HG02981 (cell line): ENCODE data around the gene SAPCD2.
"Not testable (repeated sequence)": the region's sequence is repeated elsewhere in the genome, so short reads cannot be mapped to it uniquely, and the experiment has no call there.

ENCODE experiments used
- ATAC-seq: cut with Tn5 transposase; IDR thresholded peaks from one replicate; pipeline ENCODE4 v1.9.1; 2021; ENCODE audit warnings: mild to moderate bottlenecking, moderate library complexity; ENCODE audit not compliant: unreplicated experiment

Gene SAPCD2

DNA sequence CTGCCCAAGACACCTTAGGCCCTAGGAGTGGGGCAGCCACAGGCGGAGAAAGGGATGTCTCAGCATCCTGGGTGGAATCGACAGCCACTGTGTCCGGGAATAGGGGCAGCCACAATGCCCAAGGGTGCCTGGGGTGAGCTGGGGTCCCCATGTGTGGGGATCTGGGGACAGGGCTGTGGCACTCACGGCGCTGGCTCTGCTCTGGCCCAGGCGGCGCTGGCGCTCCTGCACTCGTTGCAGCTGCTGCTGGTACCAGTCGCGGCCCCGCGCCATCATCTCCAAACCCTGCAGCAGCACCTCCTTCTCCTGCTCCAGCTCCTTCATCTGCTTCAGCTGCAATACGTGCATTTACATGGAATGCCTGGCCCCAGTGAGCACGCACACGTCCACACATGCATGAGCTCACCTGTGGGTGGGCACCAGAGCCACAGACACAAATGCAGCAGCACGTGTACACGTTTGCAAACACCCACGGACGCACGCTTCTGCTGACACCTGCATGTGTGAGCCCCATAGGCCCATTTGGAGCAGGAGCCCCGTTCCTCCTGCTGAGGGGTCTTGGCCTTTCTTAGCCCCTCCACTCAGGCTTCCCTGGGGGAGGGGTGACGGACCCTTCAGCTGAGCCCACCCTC is 4.9 kb downstream of the SAPCD2 start:
- ATAC-seq = no peak

DNA sequence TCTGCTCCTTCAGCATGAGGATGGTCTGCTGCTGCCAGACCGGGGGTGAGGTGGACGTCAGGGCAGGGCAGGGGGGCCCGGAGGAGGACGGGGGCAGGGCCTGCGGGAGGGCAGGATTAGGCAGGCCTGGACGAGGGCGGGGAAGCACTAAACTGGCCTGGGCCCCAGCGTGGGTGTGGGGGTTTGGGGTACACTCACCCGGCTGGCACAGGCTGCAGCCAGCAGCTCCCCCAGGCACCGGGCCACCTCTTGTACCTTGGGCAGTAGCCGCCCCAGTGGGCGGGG is 5.5 kb downstream of the SAPCD2 start:
- ATAC-seq = no peak

DNA sequence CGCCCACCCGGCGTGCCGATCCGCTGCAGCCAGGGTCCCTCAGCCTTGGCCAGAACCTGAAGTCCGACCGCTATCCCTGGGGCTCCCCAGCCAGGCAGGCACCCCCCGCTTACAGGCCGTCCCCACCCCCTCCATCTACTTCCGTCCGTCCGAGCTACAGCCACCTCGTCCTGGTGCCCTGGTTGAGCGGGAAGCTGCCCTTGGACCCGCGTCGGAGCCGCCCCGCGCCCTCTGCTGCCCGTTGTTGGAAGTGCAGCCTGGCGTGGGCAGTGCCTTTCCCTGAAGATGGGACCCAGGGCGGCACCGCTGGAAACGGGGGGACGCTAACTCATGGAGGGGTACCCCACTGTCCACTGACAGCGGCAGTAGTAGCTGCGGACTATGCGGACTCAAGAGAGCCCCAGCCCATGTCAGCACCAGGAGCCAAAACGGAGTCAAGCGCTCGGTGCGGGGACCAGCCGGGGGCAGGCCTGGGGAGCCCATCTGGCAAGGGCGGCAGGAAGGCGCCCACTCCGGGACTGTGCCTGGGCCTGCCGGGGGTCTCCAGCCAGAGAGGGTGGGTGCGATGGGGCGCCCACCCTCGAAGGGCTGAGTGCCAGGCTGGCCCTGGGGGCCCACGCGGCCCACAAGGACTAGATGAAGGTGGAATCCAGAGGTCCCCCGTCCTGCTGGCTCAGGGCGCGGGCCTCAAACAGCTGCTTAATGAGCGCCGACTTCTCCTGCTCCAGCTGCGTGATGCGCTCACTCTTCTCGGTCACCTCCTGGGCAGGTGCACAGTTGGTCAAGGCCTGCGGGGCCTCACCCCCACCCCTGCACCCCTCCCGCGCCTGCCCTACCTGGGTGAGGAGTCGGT is 6.1 kb downstream of the SAPCD2 start:
- no peak for ATAC-seq

- ATAC-seq = no peak
These were observed 6.9 kb downstream of the SAPCD2 start for GRCh38 chr9:137063311-137064026.

DNA sequence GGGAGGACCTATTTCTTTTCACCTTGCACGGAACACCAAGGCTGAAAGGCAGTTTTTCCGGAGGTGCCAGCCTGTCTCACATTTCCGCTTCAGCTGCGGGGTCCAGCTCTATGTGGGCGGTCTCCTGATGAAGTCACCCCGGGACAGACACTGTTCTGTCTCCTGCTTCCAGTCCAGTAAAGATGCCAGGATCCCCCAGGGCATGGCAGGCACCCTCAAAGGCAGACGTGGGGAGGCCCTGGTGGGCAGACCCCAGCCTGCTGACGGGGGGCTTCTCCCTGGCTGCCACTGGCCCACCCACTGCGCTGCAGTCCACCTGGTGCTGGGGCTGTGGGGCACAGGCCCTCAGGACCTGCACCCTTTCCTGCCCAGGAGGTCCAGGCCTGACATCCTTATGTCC is 7.6 kb downstream of the SAPCD2 start:
- ATAC-seq = not testable (repeated sequence)

DNA sequence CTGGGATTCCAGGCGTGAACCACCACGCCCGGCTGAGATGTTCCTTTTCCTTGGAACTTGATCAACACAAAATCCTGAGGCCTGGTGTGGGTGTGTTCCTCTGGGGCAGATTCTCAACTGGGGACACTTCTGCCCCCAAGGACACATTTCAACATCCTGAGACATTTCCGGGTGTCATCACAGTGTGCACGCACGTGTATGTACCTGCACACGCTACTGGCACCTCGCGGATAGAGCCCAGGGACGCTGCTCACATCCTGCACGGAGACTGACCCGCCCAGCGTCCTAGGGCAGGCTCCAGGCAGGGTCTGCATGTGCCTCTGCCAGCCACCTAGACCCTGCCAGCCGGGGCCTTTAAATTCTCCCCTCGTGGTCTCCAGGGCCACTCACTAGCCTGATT is 8.0 kb downstream of the SAPCD2 start:
- ATAC-seq = no peak

GRCh38 chr9:137058521-137059234 is 11.7 kb downstream of the SAPCD2 start:
- no peak for ATAC-seq

DNA sequence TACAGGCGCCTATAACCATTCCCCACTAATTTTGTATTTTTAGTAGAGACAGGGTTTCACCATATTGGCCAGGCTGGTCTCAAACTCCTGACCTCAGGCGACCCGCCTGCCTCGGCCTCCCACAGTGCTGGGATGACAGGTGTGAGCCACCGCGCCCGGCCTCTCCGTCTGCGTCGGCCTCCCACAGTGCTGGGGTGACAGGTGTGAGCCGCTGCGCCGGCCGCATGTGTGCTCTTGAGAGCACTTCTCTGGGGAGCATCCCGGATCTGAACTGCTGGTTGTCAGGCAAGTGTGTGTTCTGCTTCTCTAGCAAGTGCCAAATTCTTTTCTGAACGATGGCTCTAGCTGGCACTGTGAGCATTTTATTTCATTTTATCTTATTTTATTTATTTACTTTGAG is 12.8 kb downstream of the SAPCD2 start:
- ATAC-seq = no peak

DNA sequence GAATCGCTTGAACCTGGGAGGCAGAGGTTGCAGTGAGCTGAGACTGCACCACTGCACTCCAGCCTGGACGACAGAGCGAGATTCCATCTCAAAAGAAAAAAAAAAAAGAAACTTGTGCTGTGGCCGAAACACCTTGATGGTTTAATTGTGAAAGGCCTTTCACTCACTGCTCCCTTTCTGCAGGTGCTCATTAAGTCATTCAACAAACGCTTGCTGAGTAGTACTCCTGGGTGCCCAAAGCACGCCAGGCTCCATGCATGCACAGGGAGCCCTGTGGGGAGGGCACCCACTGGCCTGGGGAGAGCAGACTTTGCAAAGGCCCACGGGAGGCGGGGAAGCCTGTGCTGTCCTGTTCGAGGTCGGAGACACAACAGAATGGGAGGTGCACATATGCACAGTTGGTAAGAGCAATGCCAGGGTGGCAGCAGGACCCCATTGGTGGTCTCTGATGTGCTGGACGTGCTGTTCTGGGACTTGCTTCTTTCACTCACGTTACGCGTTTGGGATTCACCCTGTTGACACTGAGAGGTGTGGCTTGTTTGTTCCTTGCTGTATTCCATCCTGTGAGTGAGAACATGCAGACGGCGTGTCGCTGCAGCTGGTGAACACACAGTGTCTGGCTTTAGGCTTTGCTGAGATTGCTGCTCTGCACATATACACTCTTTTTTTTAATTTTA is 13.5 kb downstream of the SAPCD2 start:
- ATAC-seq = no peak

DNA sequence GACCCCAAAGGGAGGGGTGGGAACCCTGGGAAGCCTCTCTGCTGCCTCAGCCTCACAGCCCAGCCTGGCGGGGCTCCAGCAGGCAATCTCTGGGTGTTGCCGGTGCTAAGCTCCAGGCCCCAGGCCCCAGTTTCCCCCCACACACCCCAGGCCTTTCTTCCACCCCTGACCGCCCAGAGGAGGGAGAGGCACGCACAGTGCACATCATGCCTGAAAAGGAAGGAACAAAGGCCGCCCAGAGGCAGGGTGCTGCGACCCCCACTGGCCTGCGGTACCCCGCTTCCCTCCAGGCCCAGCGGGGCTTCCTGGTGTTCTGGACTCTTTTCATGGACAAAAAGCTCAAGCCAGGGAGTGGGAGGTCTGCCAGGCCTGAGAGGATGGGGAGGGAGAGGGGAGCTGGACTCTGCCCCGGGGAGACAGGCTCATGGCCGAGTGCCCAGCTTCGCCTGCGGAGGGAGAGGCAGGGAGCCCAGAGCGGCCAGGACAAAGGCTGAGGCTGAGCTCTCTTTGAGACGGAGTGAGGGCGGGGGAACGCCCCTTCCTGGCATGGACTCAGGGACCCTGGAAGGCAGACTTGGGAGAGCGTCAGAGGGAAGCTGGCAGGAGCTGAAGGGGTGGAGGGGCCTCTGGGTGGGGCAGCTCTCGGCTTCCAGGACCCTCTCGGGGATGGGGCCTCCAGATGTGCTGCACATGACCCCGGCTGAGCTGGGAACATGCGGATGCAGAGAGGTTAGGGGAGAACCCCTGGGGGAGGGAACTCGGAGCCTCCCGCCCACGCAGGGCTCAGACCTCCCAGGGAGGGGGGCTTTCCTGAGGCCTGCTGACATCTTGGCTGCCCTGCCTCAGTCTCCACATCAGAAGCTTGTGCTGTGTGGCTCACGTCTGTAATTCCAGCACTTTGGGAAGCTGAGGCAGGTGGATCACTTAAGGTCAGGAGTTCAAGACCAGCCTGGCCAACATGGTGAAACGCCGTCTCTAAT is 14.7 kb downstream of the SAPCD2 start:
- ATAC-seq = no peak

GRCh38 chr9:137054932-137055384 is 15.4 kb downstream of the SAPCD2 start:
- no peak for ATAC-seq

- no peak for ATAC-seq
These were observed 16.1 kb downstream of the SAPCD2 start, which contains the start of gene ENTPD2 for GRCh38 chr9:137053944-137054931. ENTPD2 (minus strand) TSS chr9:137054061; CDS start chr9:137053997, 64 bp downstream.

DNA sequence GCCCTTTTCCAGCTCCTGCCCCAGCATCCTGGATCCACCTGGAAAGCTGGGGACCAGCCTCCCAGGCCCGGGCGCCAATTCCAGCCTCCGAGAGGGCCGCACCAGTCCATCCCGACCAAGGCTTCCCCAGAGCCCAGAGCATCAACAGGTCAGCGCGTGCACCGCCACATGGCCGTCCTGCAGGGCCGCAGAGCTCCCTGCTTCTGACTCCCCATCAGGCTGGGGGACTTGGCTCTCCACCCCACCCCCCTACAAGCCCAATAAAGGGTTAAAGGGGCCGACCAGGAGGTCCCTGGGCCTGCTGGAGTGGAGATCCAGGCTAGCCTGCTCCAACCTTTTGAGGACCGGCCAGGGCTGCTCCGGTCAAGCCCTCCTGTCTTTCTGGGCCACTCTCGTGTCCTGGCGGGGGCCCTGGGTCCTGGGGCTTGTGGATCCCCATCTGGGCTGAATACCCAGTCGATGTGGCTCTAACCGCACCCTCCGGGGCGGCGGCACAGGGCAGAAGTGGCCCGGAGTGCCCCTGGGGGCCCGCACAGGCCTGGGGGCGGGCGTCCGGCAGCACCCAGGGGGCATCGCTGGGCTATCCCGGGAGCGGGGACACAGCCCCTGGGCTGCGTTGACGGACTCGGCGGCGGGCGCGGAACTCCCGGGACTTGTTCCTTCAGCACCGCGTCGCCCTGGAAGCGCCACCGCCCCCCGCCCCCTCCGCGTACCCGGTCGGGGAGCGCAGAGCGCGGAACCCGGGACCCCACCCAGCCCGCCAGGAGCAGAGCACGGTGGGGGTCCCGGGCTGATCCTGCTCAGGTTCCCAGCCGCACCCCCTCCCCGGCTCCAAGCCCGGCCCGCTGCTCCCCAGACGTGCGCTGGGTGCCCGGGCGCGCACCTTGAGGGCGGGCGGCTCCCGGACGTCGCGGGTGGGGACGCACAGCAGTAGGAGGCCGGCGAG is 17.1 kb downstream of the SAPCD2 start:
- ATAC-seq = no peak

GRCh38 chr9:137052293-137052692 is 18.1 kb downstream of the SAPCD2 start:
- no peak for ATAC-seq

GRCh38 chr9:137051145-137051724 is 19.1 kb downstream of the SAPCD2 start:
- ATAC-seq = no peak

DNA sequence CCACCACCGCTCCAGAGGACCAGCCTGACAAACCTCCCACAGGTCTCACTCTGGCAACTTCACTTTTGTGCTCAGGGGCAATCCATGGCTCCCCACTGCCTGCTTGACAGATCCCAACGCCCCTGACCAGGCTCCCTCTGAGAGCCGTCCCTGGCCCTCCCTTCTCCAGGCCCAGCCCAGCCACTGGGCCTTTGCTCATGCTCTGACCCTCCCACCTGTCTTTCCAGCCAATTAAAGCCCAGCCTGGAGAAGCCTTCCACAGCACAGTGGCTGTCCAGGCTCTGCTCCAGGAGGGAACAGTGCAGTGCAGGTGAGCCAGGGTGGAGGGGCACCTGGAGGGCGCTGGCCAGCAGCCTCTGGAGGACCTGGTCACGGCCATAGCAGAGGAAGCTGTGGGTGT is 19.8 kb downstream of the SAPCD2 start:
- no peak for ATAC-seq
